HepG2 (cell line): Measurements from ENCODE around the gene SNUPN. TPM values are rescaled to one million over a fixed set of nuclear protein-coding genes. Genes with fewer than 3 reads are reported as not detected.

ENCODE experiments used
- BORCS8-MEF2B ChIP-seq: sonication (generic); formaldehyde crosslinking; IDR thresholded peaks from 2 replicates; pipeline ENCODE4 v1.8.0; 2022; ENCODE audit warnings: mild to moderate bottlenecking, missing genetic modification reagents
- DPF2 ChIP-seq: sonication (generic); formaldehyde crosslinking; IDR thresholded peaks from 2 replicates; pipeline ENCODE4 v1.4.0; 2020; ENCODE audit warnings: mild to moderate bottlenecking, low read depth, missing genetic modification reagents, borderline replicate concordance
- GATAD1 ChIP-seq: IDR thresholded peaks from 2 replicates; pipeline ENCODE4 v1.6.1; 2016; ENCODE audit warnings: missing genetic modification reagents, missing compliant biosample characterization
- GPBP1L1 ChIP-seq: sonication (generic); formaldehyde crosslinking; IDR thresholded peaks from 2 replicates; pipeline ENCODE4 v1.5.0; 2020; ENCODE audit warnings: mild to moderate bottlenecking, missing genetic modification reagents
- HCFC1 ChIP-seq: fragments of 150-350 bp; IDR thresholded peaks from 2 replicates; pipeline ENCODE4 v1.6.1; 2014; ENCODE audit warnings: low read depth, low read length
- HNF4G ChIP-seq, 2 experiments: sonication (generic) in 1 of 2; formaldehyde crosslinking in 1 of 2; IDR thresholded peaks; 2 replicates each; pipeline versions ENCODE4 v1.4.0 to v1.6.1; 2011 to 2020; ENCODE audit warnings: borderline replicate concordance in 2 of 2, low read depth in 2 of 2, mild to moderate bottlenecking in 2 of 2, low read length in 1 of 2, missing genetic modification reagents in 1 of 2, moderate library complexity in 1 of 2
- ISX ChIP-seq: sonication (generic); formaldehyde crosslinking; conservative IDR thresholded peaks from 2 replicates; pipeline ENCODE4 v1.5.0; 2020; ENCODE audit warnings: missing genetic modification reagents
- MAFK ChIP-seq, 2 experiments: IDR thresholded peaks in 1 of 2; conservative IDR thresholded peaks in 1 of 2; 2 replicates each; pipeline ENCODE4 v1.6.1; 2011; ENCODE audit warnings: improper control_type of control experiment in 2 of 2, low read length in 2 of 2
- MIXL1 ChIP-seq: IDR thresholded peaks from 2 replicates; pipeline ENCODE4 v1.6.1; 2016
- MTF2 ChIP-seq: sonication (generic); formaldehyde crosslinking; IDR thresholded peaks from 2 replicates; pipeline ENCODE4 v1.5.0; 2020; ENCODE audit warnings: missing genetic modification reagents, borderline replicate concordance
- NCOR1 ChIP-seq: fragments of 200-600 bp; sonication (generic); IDR thresholded peaks from 2 replicates; pipeline ENCODE4 v1.7.0; 2017; ENCODE audit warnings: antibody characterized with exemption, low read length, borderline replicate concordance
- PRDM4 ChIP-seq: sonication (generic); formaldehyde crosslinking; IDR thresholded peaks from 2 replicates; pipeline ENCODE4 v1.9.0; 2021; ENCODE audit warnings: missing genetic modification reagents, borderline replicate concordance
- REL ChIP-seq: sonication (generic); formaldehyde crosslinking; conservative IDR thresholded peaks from 2 replicates; pipeline ENCODE4 v1.8.0; 2022; ENCODE audit warnings: mild to moderate bottlenecking, missing genetic modification reagents, moderate library complexity
- SIX4 ChIP-seq: sonication (generic); formaldehyde crosslinking; IDR thresholded peaks from 2 replicates; pipeline ENCODE4 v1.4.0; 2020; ENCODE audit warnings: missing genetic modification reagents
- SMC3 ChIP-seq: IDR thresholded peaks from 2 replicates; pipeline ENCODE4 v1.6.1; 2011; ENCODE audit warnings: low read length, improper control_type of control experiment
- SP5 ChIP-seq: IDR thresholded peaks from 2 replicates; pipeline ENCODE4 v1.6.1; 2016; ENCODE audit warnings: low read depth, borderline replicate concordance
- THAP7 ChIP-seq: sonication (generic); formaldehyde crosslinking; IDR thresholded peaks from 2 replicates; pipeline ENCODE4 v1.8.1; 2023; ENCODE audit warnings: mild to moderate bottlenecking, missing genetic modification reagents
- ZFP37 ChIP-seq: sonication (generic); formaldehyde crosslinking; IDR thresholded peaks from 2 replicates; pipeline ENCODE4 v1.4.0; 2020; ENCODE audit warnings: missing genetic modification reagents, borderline replicate concordance
- ZIK1 ChIP-seq: sonication (generic); formaldehyde crosslinking; IDR thresholded peaks from 2 replicates; pipeline ENCODE4 v1.5.0; 2020; ENCODE audit warnings: mild to moderate bottlenecking, low read depth, missing genetic modification reagents, borderline replicate concordance
- ZNF414 ChIP-seq: sonication (generic); formaldehyde crosslinking; IDR thresholded peaks from 2 replicates; pipeline ENCODE4 v1.5.0; 2020; ENCODE audit warnings: missing genetic modification reagents
- ZNF543 ChIP-seq: sonication (generic); formaldehyde crosslinking; IDR thresholded peaks from 2 replicates; pipeline ENCODE4 v1.4.0; 2020; ENCODE audit warnings: mild to moderate bottlenecking, missing genetic modification reagents
- ZNF670 ChIP-seq: sonication (generic); formaldehyde crosslinking; IDR thresholded peaks from 2 replicates; pipeline ENCODE4 v1.8.0; 2022; ENCODE audit warnings: mild to moderate bottlenecking, missing genetic modification reagents, borderline replicate concordance
- ZNF724P ChIP-seq: sonication (generic); formaldehyde crosslinking; IDR thresholded peaks from 2 replicates; pipeline ENCODE4 v1.8.0; 2022; ENCODE audit warnings: missing genetic modification reagents, borderline replicate concordance
- polyA plus RNA-seq, 8 experiments: library from polyadenylated mRNA; depleted of rRNA in 3 of 8; stranded (reverse) in 7 of 8; unstranded in 1 of 8; fragments of >200 nt; fragmentation: Illumina TruSeq in 4 of 8; extraction: Trizol in 4 of 8; gene quantifications; 2 replicates each; pipeline versions ENCODE4 v1.2.1 to v1.2.3, GENCODE V29; 2011 to 2016; ENCODE audit warnings: low read depth in 4 of 8, missing spikeins in 1 of 8, mixed read lengths in 1 of 8; ENCODE audit not compliant: insufficient read depth in 1 of 8
- total RNA-seq, 5 experiments: library from RNA; depleted of rRNA; stranded (reverse); fragments of >200 nt; fragmentation: Illumina TruSeq; extraction: Trizol; gene quantifications; 2 replicates each; pipeline ENCODE4 v1.2.3, GENCODE V29; 2016; ENCODE audit warnings: low read depth in 1 of 5
- TF ChIP-seq, protein P1 (sequence below): IDR thresholded peaks from 2 replicates; pipeline ENCODE4 v1.6.1; 2016; ENCODE audit warnings: mild to moderate bottlenecking, missing biosample characterization, missing genetic modification reagents

The SNUPN gene
- total and polyA plus RNA-seq, 2 of the 13 experiments (the other 11 are each of a cell fraction or from before 2014, with no cell fraction given): 9.0 to 16.4 TPM

- TF ChIP-seq THAP7: no peak; the same call in 1 of the 2 replicates
- TF ChIP-seq SMC3: no peak
- peak; percentile 74; the same call in 1 of the 2 replicates for TF ChIP-seq ISX (CRISPR knock-in tag)
- TF ChIP-seq HCFC1: peak; percentile 30; the same call in 1 of the 2 replicates
- TF ChIP-seq SIX4 (CRISPR knock-in tag): no peak
- TF ChIP-seq BORCS8-MEF2B (CRISPR knock-in tag): peak; percentile 19; the same call in 1 of the 2 replicates
- TF ChIP-seq, protein P1, sequence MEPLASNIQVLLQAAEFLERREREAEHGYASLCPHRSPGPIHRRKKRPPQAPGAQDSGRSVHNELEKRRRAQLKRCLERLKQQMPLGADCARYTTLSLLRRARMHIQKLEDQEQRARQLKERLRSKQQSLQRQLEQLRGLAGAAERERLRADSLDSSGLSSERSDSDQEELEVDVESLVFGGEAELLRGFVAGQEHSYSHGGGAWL (CRISPR knock-in tag): peak; percentile 81
- no peak for TF ChIP-seq ZNF414 (CRISPR knock-in tag)
- TF ChIP-seq DPF2: no peak
- TF ChIP-seq ZFP37 (CRISPR knock-in tag): peak; percentile 87
- peak; percentile 34; the same call in 1 of the 2 replicates for TF ChIP-seq MIXL1 (CRISPR knock-in tag)
- peak; percentile 82; the same call in 1 of the 2 replicates for TF ChIP-seq SP5 (CRISPR knock-in tag)
- no peak for TF ChIP-seq MTF2 (CRISPR knock-in tag)
- no peak for TF ChIP-seq REL
- peak; percentile 14; the same call in 1 of the 2 replicates for TF ChIP-seq HNF4G (IDR thresholded peaks at IDR 0.05; ENCODE audit: borderline replicate concordance, low read depth, low read length)
- 0 out of 2 replicates have a peak, but pooled peaks have one; percentile 35 for TF ChIP-seq HNF4G (CRISPR knock-in tag; IDR thresholded peaks at IDR 0.05; ENCODE audit: borderline replicate concordance, low read depth)
- TF ChIP-seq PRDM4: no peak
- TF ChIP-seq ZNF724P (CRISPR knock-in tag): no peak; the same call in 1 of the 2 replicates
- peak; percentile 82 for TF ChIP-seq GATAD1 (CRISPR knock-in tag)
- TF ChIP-seq ZNF543: peak; percentile 82
- no peak for TF ChIP-seq MAFK (conservative IDR thresholded peaks at IDR 0.05 in 1 of 2, IDR thresholded peaks at IDR 0.05 in 1 of 2; ENCODE audit: low read length in 2 of 2)
- TF ChIP-seq ZNF670 (CRISPR knock-in tag): peak; percentile 97
- peak; percentile 26; the same call in 1 of the 2 replicates for TF ChIP-seq NCOR1
- TF ChIP-seq ZIK1 (CRISPR knock-in tag): peak; percentile 54; the same call in 1 of the 2 replicates
- TF ChIP-seq GPBP1L1 (CRISPR knock-in tag): no peak
Measured at GRCh38 chr15:75625542-75626347, at the start of gene SNUPN (continued).
